HG03460 (cell line): ENCODE measurements around the gene HBQ1.
"Not testable (repeated sequence)": the region's sequence is repeated elsewhere in the genome, so short reads cannot be mapped to it uniquely, and the experiment has no call there.

Source experiments
- ATAC-seq: cut with Tn5 transposase; IDR thresholded peaks from one replicate; pipeline ENCODE4 v1.9.1; 2021; ENCODE audit not compliant: unreplicated experiment

HBQ1 gene

GRCh38 chr16:175011-175949, 5.0 kb upstream of the HBQ1 start:
- ATAC-seq: no peak

- not testable (repeated sequence) for ATAC-seq
Measured at GRCh38 chr16:176006-176405, 4.3 kb upstream of the HBQ1 start.

GRCh38 chr16:176477-177382, 3.5 kb upstream of the HBQ1 start, which contains the start of gene HBA1:
Gene HBA1 (plus strand): TSS chr16:176680. CDS start chr16:176717, 37 bp downstream.
- ATAC-seq: not testable (repeated sequence)

GRCh38 chr16:177394-177822, 2.9 kb upstream of the HBQ1 start:
- ATAC-seq: no peak

GRCh38 chr16:177981-178667, 2.1 kb upstream of the HBQ1 start:
- no peak for ATAC-seq

- no peak for ATAC-seq
Measured at GRCh38 chr16:178668-179015, 1.6 kb upstream of the HBQ1 start.

- ATAC-seq: no peak
Measured at GRCh38 chr16:179211-180092, 807 bp upstream of the HBQ1 start.

GRCh38 chr16:180681-181564, 664 bp downstream of the HBQ1 start:
- ATAC-seq: no peak

GRCh38 chr16:181565-182021, 1.3 kb downstream of the HBQ1 start:
- no peak for ATAC-seq

- no peak for ATAC-seq
Measured at GRCh38 chr16:183005-183404, 2.7 kb downstream of the HBQ1 start.

GRCh38 chr16:185213-185612, 5.0 kb downstream of the HBQ1 start:
- ATAC-seq: no peak

- ATAC-seq: no peak
Measured at GRCh38 chr16:185691-186090, 5.4 kb downstream of the HBQ1 start.

GRCh38 chr16:187330-187729, 7.1 kb downstream of the HBQ1 start:
- ATAC-seq: no peak

- no peak for ATAC-seq
Measured at GRCh38 chr16:188674-189073, 8.4 kb downstream of the HBQ1 start.

GRCh38 chr16:189604-190186, 9.4 kb downstream of the HBQ1 start:
- no peak for ATAC-seq

- ATAC-seq: no peak
Measured at GRCh38 chr16:191831-192230, 11.6 kb downstream of the HBQ1 start.

- no peak for ATAC-seq
Measured at GRCh38 chr16:192686-193085, 12.4 kb downstream of the HBQ1 start.

GRCh38 chr16:193441-193840, 13.2 kb downstream of the HBQ1 start:
- no peak for ATAC-seq

- ATAC-seq: no peak
Measured at GRCh38 chr16:194516-194915, 14.3 kb downstream of the HBQ1 start.
